IMR-90 (cell line): Measurements from ENCODE around the gene GLT1D1. TPM values are rescaled to one million over a fixed set of nuclear protein-coding genes. Genes with fewer than 3 reads are reported as not detected.

Experiments used
- ATAC-seq: fragments of 200-7000 bp; cut with Tn5 transposase; 2 replicates; pipeline ENCODE4 v1.9.1; 2020; ENCODE audit warnings: low read depth, mild to moderate bottlenecking, moderate library complexity
- BruUV-seq: library from RNA; stranded (reverse); fragments of 400-500 nt; replicated peaks from 2 replicates; lab custom pipeline; 2021; lab: Mats Ljungman, UMichigan
- CTCF ChIA-PET: fragments of 300-600 bp; formaldehyde crosslinking; extraction: SDS; loops from one replicate; lab custom pipeline; 2021; ENCODE audit warnings: antibody characterized with exemption; lab: Yijun Ruan, JAX
- POLR2A ChIA-PET: fragments of 300-600 bp; sonication (Branson Sonifier 250); formaldehyde crosslinking; loops from one replicate; lab custom pipeline; 2022; ENCODE audit warnings: antibody characterized with exemption; ENCODE audit not compliant: unreplicated experiment; lab: Charles Lee
- DNase-seq: peaks from one replicate; pipeline ENCODE4 v3.0.0; 2013
- H2AFZ ChIP-seq: replicated peaks from 2 replicates; pipeline ENCODE3; 2013; ENCODE audit warnings: low read length, mild to moderate bottlenecking; ENCODE audit not compliant: poor library complexity
- H2AK5ac ChIP-seq: 2 replicates; pipeline ENCODE4 v1.6.1; 2013; ENCODE audit warnings: low read depth, low read length, inconsistent platforms
- H2AK9ac ChIP-seq: replicated peaks from 2 replicates; pipeline ENCODE3; 2013; ENCODE audit warnings: mild to moderate bottlenecking, low read depth, low read length, moderate library complexity; ENCODE audit not compliant: poor library complexity
- H2BK120ac ChIP-seq: 2 replicates; pipeline ENCODE4 v1.6.1; 2013; ENCODE audit warnings: low read depth, low read length, inconsistent platforms
- H2BK15ac ChIP-seq: 3 replicates; pipeline ENCODE4 v1.6.1; 2013; ENCODE audit warnings: low read depth, low read length, inconsistent platforms
- H2BK20ac ChIP-seq: 2 replicates; pipeline ENCODE4 v1.6.1; 2013; ENCODE audit warnings: low read depth, mild to moderate bottlenecking, inconsistent platforms, low read length, moderate library complexity
- H2BK5ac ChIP-seq: 2 replicates; pipeline ENCODE4 v1.6.1; 2013; ENCODE audit warnings: mild to moderate bottlenecking, low read depth, low read length, inconsistent platforms; ENCODE audit not compliant: poor library complexity, severe bottlenecking
- H3K14ac ChIP-seq: replicated peaks from 2 replicates; pipeline ENCODE4 v1.6.1; 2013; ENCODE audit warnings: low read depth, low read length, inconsistent platforms
- H3K18ac ChIP-seq: 2 replicates; pipeline ENCODE4 v1.6.1; 2013; ENCODE audit warnings: low read depth, low read length, control low read depth
- H3K23ac ChIP-seq: 2 replicates; pipeline ENCODE4 v1.6.1; 2013; ENCODE audit warnings: low read depth, low read length, inconsistent platforms
- H3K27ac ChIP-seq: 2 replicates; pipeline ENCODE4 v1.5.1; 2013; ENCODE audit warnings: mild to moderate bottlenecking, control low read depth, low read length; ENCODE audit not compliant: insufficient read depth
- H3K27me3 ChIP-seq: 2 replicates; pipeline ENCODE4 v1.6.1; 2013; ENCODE audit warnings: low read length; ENCODE audit not compliant: control insufficient read depth, insufficient read depth
- H3K36me3 ChIP-seq: 2 replicates; pipeline ENCODE4 v1.6.1; 2013; ENCODE audit warnings: low read length, mixed read lengths; ENCODE audit not compliant: control insufficient read depth, insufficient read depth
- H3K4ac ChIP-seq: 2 replicates; pipeline ENCODE4 v1.6.1; 2013; ENCODE audit warnings: low read depth, low read length, inconsistent platforms
- H3K4me1 ChIP-seq: 2 replicates; pipeline ENCODE4 v1.6.1; 2013; ENCODE audit warnings: low read length, mixed read lengths; ENCODE audit not compliant: control insufficient read depth, insufficient read depth
- H3K4me2 ChIP-seq: 2 replicates; pipeline ENCODE4 v1.6.1; 2013; ENCODE audit warnings: low read depth, mild to moderate bottlenecking, control low read depth, low read length, moderate library complexity
- H3K4me3 ChIP-seq: 2 replicates; pipeline ENCODE4 v1.5.1; 2013; ENCODE audit warnings: low read depth, mild to moderate bottlenecking, control low read depth, low read length, moderate library complexity; ENCODE audit not compliant: insufficient read depth
- H3K56ac ChIP-seq: 2 replicates; pipeline ENCODE4 v1.6.1; 2013; ENCODE audit warnings: low read length, inconsistent platforms; ENCODE audit not compliant: insufficient read depth; ENCODE audit errors: extremely low read depth
- H3K79me1 ChIP-seq, 2 experiments: 2 replicates each; pipeline ENCODE4 v1.6.1; 2013; ENCODE audit warnings: low read length in 2 of 2, inconsistent platforms in 1 of 2, low read depth in 1 of 2
- H3K9ac ChIP-seq: 2 replicates; pipeline ENCODE4 v1.6.1; 2013; ENCODE audit warnings: low read depth, low read length, control low read depth
- H3K9me1 ChIP-seq: 2 replicates; pipeline ENCODE4 v1.6.1; 2013; ENCODE audit warnings: low read length, inconsistent platforms; ENCODE audit not compliant: insufficient read depth
- H3K9me3 ChIP-seq: 2 replicates; pipeline ENCODE4 v1.6.1; 2013; ENCODE audit warnings: low read length; ENCODE audit not compliant: control insufficient read depth, insufficient read depth
- H4K20me1 ChIP-seq: 2 replicates; pipeline ENCODE4 v1.6.1; 2013; ENCODE audit warnings: low read length, inconsistent platforms; ENCODE audit not compliant: insufficient read depth
- H4K5ac ChIP-seq: 2 replicates; pipeline ENCODE4 v1.6.1; 2013; ENCODE audit warnings: mild to moderate bottlenecking, low read depth, low read length, control low read depth
- H4K8ac ChIP-seq, 2 experiments: 2 replicates each; pipeline ENCODE4 v1.6.1; 2013; ENCODE audit warnings: low read depth in 2 of 2, low read length in 2 of 2, control low read depth in 1 of 2, inconsistent platforms in 1 of 2
- H4K91ac ChIP-seq: 2 replicates; pipeline ENCODE4 v1.6.1; 2013; ENCODE audit warnings: low read depth, low read length, inconsistent platforms; ENCODE audit not compliant: insufficient read depth
- BHLHE40 ChIP-seq: fragments of 150-350 bp; IDR thresholded peaks from 2 replicates; pipeline ENCODE4 v1.6.1; 2016; ENCODE audit warnings: mild to moderate bottlenecking, low read depth, low read length
- CEBPB ChIP-seq: IDR thresholded peaks from 2 replicates; pipeline ENCODE4 v1.6.1; 2012; ENCODE audit warnings: low read depth, low read length, improper control_type of control experiment
- CHD1 ChIP-seq: IDR thresholded peaks from 2 replicates; pipeline ENCODE4 v1.6.1; 2012; ENCODE audit warnings: low read depth, low read length, improper control_type of control experiment
- ELK1 ChIP-seq: fragments of 150-350 bp; IDR thresholded peaks from 2 replicates; pipeline ENCODE4 v1.6.1; 2016; ENCODE audit warnings: low read depth, mild to moderate bottlenecking, low read length, moderate library complexity, borderline replicate concordance
- FOS ChIP-seq: fragments of 150-350 bp; IDR thresholded peaks from 2 replicates; pipeline ENCODE4 v1.6.1; 2016; ENCODE audit warnings: low read depth, low read length
- MAFK ChIP-seq: IDR thresholded peaks from 2 replicates; pipeline ENCODE4 v1.6.1; 2012; ENCODE audit warnings: low read depth, low read length, improper control_type of control experiment
- MAZ ChIP-seq: IDR thresholded peaks from 2 replicates; pipeline ENCODE4 v1.6.1; 2012; ENCODE audit warnings: low read depth, mild to moderate bottlenecking, low read length, improper control_type of control experiment, moderate library complexity, borderline replicate concordance
- MXI1 ChIP-seq: IDR thresholded peaks from 2 replicates; pipeline ENCODE4 v1.6.1; 2012; ENCODE audit warnings: low read depth, mild to moderate bottlenecking, low read length, moderate library complexity, borderline replicate concordance
- NFE2L2 ChIP-seq: fragments of 150-350 bp; IDR thresholded peaks from 2 replicates; pipeline ENCODE4 v1.6.1; 2016; ENCODE audit warnings: low read depth, mild to moderate bottlenecking, low read length
- POLR2A ChIP-seq: IDR thresholded peaks from 2 replicates; pipeline ENCODE4 v1.6.1; 2012; ENCODE audit warnings: mild to moderate bottlenecking, low read depth, low read length
- RAD21 ChIP-seq: IDR thresholded peaks from 2 replicates; pipeline ENCODE4 v1.6.1; 2012; ENCODE audit warnings: low read length, improper control_type of control experiment
- RCOR1 ChIP-seq: IDR thresholded peaks from 2 replicates; pipeline ENCODE4 v1.6.1; 2012; ENCODE audit warnings: mild to moderate bottlenecking, low read length, improper control_type of control experiment; ENCODE audit not compliant: insufficient replicate concordance
- RFX5 ChIP-seq: IDR thresholded peaks from 2 replicates; pipeline ENCODE4 v1.8.0; 2012; ENCODE audit warnings: low read depth, mild to moderate bottlenecking, low read length, moderate library complexity
- SMC3 ChIP-seq: fragments of 150-350 bp; IDR thresholded peaks from 2 replicates; pipeline ENCODE4 v1.6.1; 2016; ENCODE audit warnings: low read depth, mild to moderate bottlenecking, antibody characterized with exemption, low read length, moderate library complexity
- WGBS, 2 experiments: methylation state at CpG; one replicate each; pipeline versions ENCODE4 v1.1.5 to v1.1.7; 2013; ENCODE audit warnings: missing lambda C conversion rate in 2 of 2; ENCODE audit not compliant: insufficient read length in 1 of 2; ENCODE audit errors: extremely low coverage in 2 of 2; 5-methylcytosine and 5-hydroxymethylcytosine counted together
- dilution Hi-C: fragments of 300-500 bp; cut with HindIII; formaldehyde crosslinking; loops from one replicate; pipeline ENCODE4 v1.14.3; 2018; ENCODE audit warnings: low sequenced_read_pairs; ENCODE audit not compliant: unreplicated experiment
- in situ Hi-C: fragments of 300-500 bp; cut with MboI; formaldehyde crosslinking; loops from 3 replicates; pipeline ENCODE4 v1.14.3; 2019; ENCODE audit warnings: low sequenced_read_pairs, inconsistent platforms, mixed read lengths
- intact Hi-C: fragments of 100-400 bp; cut with micrococcal nuclease; formaldehyde crosslinking; loops from 2 replicates; pipeline ENCODE4 v1.10.0; 2022
- polyA plus RNA-seq, 3 experiments: library from polyadenylated mRNA; depleted of rRNA; stranded (reverse); fragments of >200 nt; gene quantifications; 2 replicates each; pipeline ENCODE4 v1.2.3, GENCODE V29; 2012; ENCODE audit warnings: low replicate concordance in 1 of 3
- total RNA-seq: library from RNA; depleted of rRNA; stranded (reverse); fragments of >200 nt; gene quantifications from 2 replicates; pipeline ENCODE4 v1.2.3, GENCODE V29; 2012
- TF ChIP-seq, protein P1 (sequence below): conservative IDR thresholded peaks from 2 replicates; pipeline ENCODE4 v1.5.1; 2012; ENCODE audit warnings: mild to moderate bottlenecking, low read depth, low read length, improper control_type of control experiment
- TF ChIP-seq, protein P2 (sequence below): fragments of 150-350 bp; IDR thresholded peaks from 2 replicates; pipeline ENCODE4 v1.6.1; 2017; ENCODE audit warnings: mild to moderate bottlenecking, antibody characterized with exemption, low read length, low read depth

GLT1D1 gene
- total and polyA plus RNA-seq, 2 of the 4 experiments (the other 2 are of a cell fraction), result not detected

DNA sequence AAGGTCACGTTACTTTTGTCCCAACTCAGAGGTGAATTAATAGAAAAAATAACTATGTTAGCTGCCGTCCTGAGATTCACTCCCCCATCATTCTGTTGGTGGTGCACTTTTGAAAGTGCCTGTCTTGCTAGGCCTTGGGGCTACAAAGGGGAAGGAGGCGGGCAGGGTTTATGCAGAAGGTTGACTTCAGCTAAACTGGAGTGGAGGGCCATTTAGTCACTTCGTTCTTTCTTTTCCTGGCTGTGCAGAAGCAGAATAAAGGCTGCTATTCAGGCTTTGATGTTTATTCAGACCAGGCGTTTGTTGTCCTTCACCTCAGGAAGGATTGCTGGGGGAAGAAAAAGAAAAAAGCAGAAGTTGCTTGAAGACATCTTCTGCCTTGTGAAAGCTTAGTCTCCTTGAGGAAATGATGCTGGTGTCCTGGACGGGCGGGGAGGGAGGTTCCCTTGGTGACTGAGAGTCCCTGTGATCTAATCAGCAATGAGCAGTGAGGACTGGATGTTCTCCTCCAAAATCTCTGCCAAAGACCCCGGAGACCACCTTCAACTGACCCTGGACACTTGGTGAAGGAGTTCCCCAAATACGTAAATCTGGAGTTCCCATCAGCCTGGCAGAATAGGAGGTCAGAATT lies 4.0 kb downstream of the GLT1D1 start:
- Histone ChIP-seq H2AK9ac (no peak overlapping the region), H4K8ac (no peak overlapping the region), H2BK120ac (no peak overlapping the region), H3K4me2 (no peak overlapping the region), H2AK5ac (no peak overlapping the region), H3K18ac (no peak overlapping the region), H2AFZ (no peak overlapping the region), H3K23ac (no peak overlapping the region), H3K4me3 (no peak overlapping the region), H3K9me1 (no peaks in the 10 kb centered on the region), H3K27ac (no peak overlapping the region), H3K9me3 (peaks cover 16% of the 10 kb centered on the region), H4K5ac (no peak overlapping the region), H3K4me1 (no peaks in the 10 kb centered on the region), H3K36me3 (no peaks in the 10 kb centered on the region), H2BK15ac (no peak overlapping the region), H4K91ac (no peak overlapping the region), H3K79me1 (no peaks in the 10 kb centered on the region), H3K9ac (no peak overlapping the region), H3K56ac (no peak overlapping the region), H3K14ac (no peak overlapping the region), H4K20me1 (no peaks in the 10 kb centered on the region), H2BK20ac (no peak overlapping the region), H2BK5ac (no peak overlapping the region), H3K4ac (no peak overlapping the region), H3K27me3 (no peaks in the 10 kb centered on the region)
- CTCF ChIA-PET, result no interaction called here
- ATAC-seq, result no peak
- WGBS, 2 experiments, result no CpG with 5 or more reads among the region's 9 CpGs
- TF ChIP-seq ELK1 (no peak), RCOR1 (no peak), MAZ (no peak), RAD21 (no peak), MAFK (no peak), POLR2A (no peak), NFE2L2 (no peak), BHLHE40 (no peak), CHD1 (no peak), SMC3 (no peak), FOS (no peak), CEBPB (no peak), RFX5 (no peak), MXI1 (no peak)
- TF ChIP-seq, protein P1, sequence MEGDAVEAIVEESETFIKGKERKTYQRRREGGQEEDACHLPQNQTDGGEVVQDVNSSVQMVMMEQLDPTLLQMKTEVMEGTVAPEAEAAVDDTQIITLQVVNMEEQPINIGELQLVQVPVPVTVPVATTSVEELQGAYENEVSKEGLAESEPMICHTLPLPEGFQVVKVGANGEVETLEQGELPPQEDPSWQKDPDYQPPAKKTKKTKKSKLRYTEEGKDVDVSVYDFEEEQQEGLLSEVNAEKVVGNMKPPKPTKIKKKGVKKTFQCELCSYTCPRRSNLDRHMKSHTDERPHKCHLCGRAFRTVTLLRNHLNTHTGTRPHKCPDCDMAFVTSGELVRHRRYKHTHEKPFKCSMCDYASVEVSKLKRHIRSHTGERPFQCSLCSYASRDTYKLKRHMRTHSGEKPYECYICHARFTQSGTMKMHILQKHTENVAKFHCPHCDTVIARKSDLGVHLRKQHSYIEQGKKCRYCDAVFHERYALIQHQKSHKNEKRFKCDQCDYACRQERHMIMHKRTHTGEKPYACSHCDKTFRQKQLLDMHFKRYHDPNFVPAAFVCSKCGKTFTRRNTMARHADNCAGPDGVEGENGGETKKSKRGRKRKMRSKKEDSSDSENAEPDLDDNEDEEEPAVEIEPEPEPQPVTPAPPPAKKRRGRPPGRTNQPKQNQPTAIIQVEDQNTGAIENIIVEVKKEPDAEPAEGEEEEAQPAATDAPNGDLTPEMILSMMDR, result no peak
- TF ChIP-seq, protein P2, sequence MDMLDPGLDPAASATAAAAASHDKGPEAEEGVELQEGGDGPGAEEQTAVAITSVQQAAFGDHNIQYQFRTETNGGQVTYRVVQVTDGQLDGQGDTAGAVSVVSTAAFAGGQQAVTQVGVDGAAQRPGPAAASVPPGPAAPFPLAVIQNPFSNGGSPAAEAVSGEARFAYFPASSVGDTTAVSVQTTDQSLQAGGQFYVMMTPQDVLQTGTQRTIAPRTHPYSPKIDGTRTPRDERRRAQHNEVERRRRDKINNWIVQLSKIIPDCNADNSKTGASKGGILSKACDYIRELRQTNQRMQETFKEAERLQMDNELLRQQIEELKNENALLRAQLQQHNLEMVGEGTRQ, result no peak
- BruUV-seq, result no TSS peak
- dilution Hi-C loops, result no loop called here
- in situ Hi-C loops, result no loop called here
- intact Hi-C loops, result no loop called here
- POLR2A ChIA-PET, result no interaction called here
- DNase-seq, result no peak
